Calu3 (cell line): Measurements from ENCODE around the gene SMCO2. TPM values are rescaled to one million over a fixed set of nuclear protein-coding genes. Genes with fewer than 3 reads are reported as not detected.

ENCODE experiments used
- BruUV-seq: library from RNA; stranded (reverse); fragments of 400-500 nt; replicated peaks from 2 replicates; lab custom pipeline; 2021; lab: Mats Ljungman, UMichigan
- CTCF ChIA-PET: fragments of 300-600 bp; sonication (Branson Sonifier 250); formaldehyde crosslinking; loops from one replicate; lab custom pipeline; 2022; ENCODE audit warnings: antibody characterized with exemption; lab: Charles Lee
- DNase-seq: peaks from one replicate; pipeline ENCODE4 v3.0.0; 2022
- H3K27ac Mint-ChIP-seq: one replicate; pipeline ENCODE4 v1.8.0; 2022; ENCODE audit warnings: mixed read lengths; ENCODE audit not compliant: unreplicated experiment
- H3K27me3 Mint-ChIP-seq: one replicate; pipeline ENCODE4 v1.8.0; 2022; ENCODE audit warnings: mixed read lengths; ENCODE audit not compliant: unreplicated experiment
- H3K36me3 Mint-ChIP-seq: one replicate; pipeline ENCODE4 v1.8.0; 2022; ENCODE audit warnings: mild to moderate bottlenecking, moderate library complexity, mixed read lengths; ENCODE audit not compliant: insufficient read depth, unreplicated experiment
- H3K4me1 Mint-ChIP-seq: one replicate; pipeline ENCODE4 v1.8.0; 2022; ENCODE audit warnings: mild to moderate bottlenecking, low read depth, mixed read lengths; ENCODE audit not compliant: unreplicated experiment
- H3K4me3 Mint-ChIP-seq: one replicate; pipeline ENCODE4 v1.8.0; 2022; ENCODE audit warnings: mild to moderate bottlenecking, low read depth, moderate library complexity, mixed read lengths; ENCODE audit not compliant: unreplicated experiment
- H3K9me3 Mint-ChIP-seq: one replicate; pipeline ENCODE4 v1.8.0; 2022; ENCODE audit warnings: low read depth, mixed read lengths; ENCODE audit not compliant: unreplicated experiment
- intact Hi-C: fragments of 100-400 bp; cut with micrococcal nuclease; formaldehyde crosslinking; loops from one replicate; pipeline ENCODE4 v1.10.0; 2022; ENCODE audit not compliant: unreplicated experiment
- total RNA-seq: library from RNA; stranded (reverse); gene quantifications from 2 replicates; pipeline ENCODE4 v1.2.3, GENCODE V29; 2022
- TF ChIP-seq, protein P1 (sequence below): fragments of 200-600 bp; IDR thresholded peaks from one replicate; pipeline ENCODE4 v1.8.0; 2022; ENCODE audit warnings: antibody characterized with exemption; ENCODE audit not compliant: unreplicated experiment

SMCO2 gene
- total RNA-seq, 1 experiment from 2014 or later = 1.6 TPM

GRCh38 chr12:27521066-27521465, 74.5 kb downstream of the SMCO2 start:
- intact Hi-C loops = loop anchor here (5.0 to 10.0 kb wide), 3 partner anchors 59 to 189 kb away; partner anchors contain the start of gene BMAL2
- Mint-ChIP-seq H3K4me3 (no peak overlapping the region), H3K9me3 (no peaks in the 10 kb centered on the region), H3K36me3 (peaks cover 29% of the 10 kb centered on the region), H3K27ac (no peak overlapping the region), H3K4me1 (peaks cover 66% of the 10 kb centered on the region), H3K27me3 (no peaks in the 10 kb centered on the region)
- BruUV-seq = no TSS peak
- TF ChIP-seq, protein P1, sequence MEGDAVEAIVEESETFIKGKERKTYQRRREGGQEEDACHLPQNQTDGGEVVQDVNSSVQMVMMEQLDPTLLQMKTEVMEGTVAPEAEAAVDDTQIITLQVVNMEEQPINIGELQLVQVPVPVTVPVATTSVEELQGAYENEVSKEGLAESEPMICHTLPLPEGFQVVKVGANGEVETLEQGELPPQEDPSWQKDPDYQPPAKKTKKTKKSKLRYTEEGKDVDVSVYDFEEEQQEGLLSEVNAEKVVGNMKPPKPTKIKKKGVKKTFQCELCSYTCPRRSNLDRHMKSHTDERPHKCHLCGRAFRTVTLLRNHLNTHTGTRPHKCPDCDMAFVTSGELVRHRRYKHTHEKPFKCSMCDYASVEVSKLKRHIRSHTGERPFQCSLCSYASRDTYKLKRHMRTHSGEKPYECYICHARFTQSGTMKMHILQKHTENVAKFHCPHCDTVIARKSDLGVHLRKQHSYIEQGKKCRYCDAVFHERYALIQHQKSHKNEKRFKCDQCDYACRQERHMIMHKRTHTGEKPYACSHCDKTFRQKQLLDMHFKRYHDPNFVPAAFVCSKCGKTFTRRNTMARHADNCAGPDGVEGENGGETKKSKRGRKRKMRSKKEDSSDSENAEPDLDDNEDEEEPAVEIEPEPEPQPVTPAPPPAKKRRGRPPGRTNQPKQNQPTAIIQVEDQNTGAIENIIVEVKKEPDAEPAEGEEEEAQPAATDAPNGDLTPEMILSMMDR = no peak
- CTCF ChIA-PET = no interaction called here
- DNase-seq = no peak

DNA sequence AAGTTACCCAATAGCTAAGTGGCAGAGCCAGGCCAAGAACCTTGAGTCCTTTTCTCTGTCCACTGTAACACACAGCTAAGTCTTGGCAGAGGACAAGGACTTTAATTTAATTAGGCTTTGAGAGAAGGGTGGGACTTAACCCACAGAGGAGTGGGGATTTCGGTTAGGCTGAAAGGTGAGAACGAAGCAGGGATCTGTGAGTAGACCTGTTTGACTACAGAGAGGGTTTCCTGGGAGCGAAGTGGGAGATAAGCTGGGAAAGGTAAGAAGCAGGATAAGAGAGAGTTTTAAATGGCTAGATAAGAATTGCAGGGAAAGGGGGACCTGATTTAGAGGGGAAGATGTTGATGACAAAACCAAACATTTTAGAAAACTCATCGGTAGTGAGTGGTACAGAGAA, 75.4 kb downstream of the SMCO2 start:
- Mint-ChIP-seq H3K27ac (no peak overlapping the region), H3K4me1 (peaks cover 58% of the 10 kb centered on the region)
- DNase-seq = no peak

GRCh38 chr12:27523305-27523641, 76.7 kb downstream of the SMCO2 start:
- CTCF ChIA-PET = interaction anchor here (0.9 to 1.4 kb wide), 2 partner anchors 51 to 99 kb away, joined by 3 to 9 read pairs; no protein-coding TSS in a partner anchor

More for the DNA sequence above, 75.4 kb downstream of the SMCO2 start:
- CTCF ChIA-PET = no interaction called here
- TF ChIP-seq, protein P1 = no peak
- no TSS peak for BruUV-seq
- Mint-ChIP-seq H3K9me3 (no peaks in the 10 kb centered on the region), H3K27me3 (no peaks in the 10 kb centered on the region), H3K4me3 (no peak overlapping the region), H3K36me3 (peaks cover 30% of the 10 kb centered on the region)
- intact Hi-C loops = loop anchor here (5.0 to 10.0 kb wide), 3 partner anchors 60 to 190 kb away; partner anchors contain the start of gene BMAL2

DNA sequence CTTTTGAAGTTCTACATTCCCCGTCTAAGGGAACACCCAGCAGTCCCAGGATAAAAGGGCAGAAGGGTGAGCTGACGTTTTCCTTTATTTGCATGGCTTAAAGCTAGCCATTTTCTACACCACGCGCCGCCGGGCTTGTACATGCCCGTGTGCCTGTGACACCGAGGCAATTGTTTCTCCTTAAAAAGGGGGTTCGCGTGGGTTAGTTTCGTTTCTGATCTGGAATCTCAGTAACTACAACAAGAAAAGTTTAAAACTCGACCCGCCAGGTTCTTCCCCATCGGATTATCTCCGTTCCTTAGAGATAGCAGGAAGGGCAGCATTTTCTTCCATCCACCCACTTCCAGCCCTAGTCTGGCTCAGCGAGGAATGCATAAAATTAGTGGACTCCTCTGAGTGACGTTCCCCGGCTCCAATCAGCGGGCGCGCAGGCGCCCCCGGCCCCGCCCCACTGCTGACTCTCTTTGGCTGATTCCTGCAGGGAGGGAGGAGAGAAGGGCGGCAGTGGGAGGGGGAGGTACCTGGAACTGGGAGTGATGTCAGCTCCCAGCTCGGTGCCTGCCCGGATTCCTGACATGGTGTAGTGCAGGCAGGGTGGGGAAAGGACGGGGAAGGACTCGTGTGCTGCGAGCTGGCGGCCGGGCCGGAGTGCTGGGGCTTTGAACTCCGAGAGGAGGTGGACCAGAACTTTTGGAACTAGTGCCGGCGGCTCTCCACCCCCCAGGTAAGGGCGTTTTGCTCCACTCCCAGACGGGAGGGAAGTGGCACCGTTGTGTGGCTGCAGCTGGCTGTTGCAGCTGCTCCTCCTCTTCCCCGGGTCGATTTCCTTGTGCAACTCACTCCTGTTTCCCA, 77.3 kb downstream of the SMCO2 start, which contains the start of gene PPFIBP1:
Gene PPFIBP1 (plus strand): TSS at position 565 of the 852 bp plus-strand sequence. CDS start 109,191 bp downstream, outside the sequence.
- Mint-ChIP-seq H3K9me3 (no peaks in the 10 kb centered on the region), H3K4me1 (peaks cover 44% of the 10 kb centered on the region), H3K4me3 (peak within 1 kb of the TSS; percentile 83), H3K27ac (peak within 1 kb of the TSS; percentile 86), H3K27me3 (no peaks in the 10 kb centered on the region), H3K36me3 (peaks cover 30% of the 10 kb centered on the region)
- intact Hi-C loops = loop anchor here (5.0 to 10.0 kb wide), 3 partner anchors 62 to 192 kb away; partner anchors contain the start of gene BMAL2
- CTCF ChIA-PET = interaction anchor here (0.6 to 1.7 kb wide), 7 partner anchors 26 to 1435 kb away, joined by 3 to 9 read pairs (median 4); no protein-coding TSS in a partner anchor
- DNase-seq = peak; percentile 95
- TSS peak; percentile 95 for BruUV-seq
- TF ChIP-seq, protein P1 = no peak

More at GRCh38 chr12:27523305-27523641, 76.7 kb downstream of the SMCO2 start:
- Mint-ChIP-seq H3K9me3 (no peaks in the 10 kb centered on the region), H3K27ac (peak overlapping the region; percentile 86), H3K27me3 (no peaks in the 10 kb centered on the region), H3K4me3 (peak overlapping the region; percentile 83), H3K36me3 (peaks cover 30% of the 10 kb centered on the region), H3K4me1 (peaks cover 46% of the 10 kb centered on the region)
- no TSS peak for BruUV-seq
- no peak for DNase-seq
- intact Hi-C loops = loop anchor here (5.0 to 10.0 kb wide), 3 partner anchors 61 to 191 kb away; partner anchors contain the start of gene BMAL2
- TF ChIP-seq, protein P1 = no peak
